Endothelial cell of umbilical vein (primary cell): Measurements from ENCODE around the gene USPL1.

Source experiments
- EZH2 ChIP-seq: IDR thresholded peaks from 2 replicates; pipeline ENCODE4 v1.6.1; 2012; ENCODE audit warnings: borderline replicate concordance, low read depth, mild to moderate bottlenecking, moderate library complexity, low read length, inconsistent platforms; ENCODE audit not compliant: severe bottlenecking
- FOS ChIP-seq: IDR thresholded peaks from 2 replicates; pipeline ENCODE4 v1.6.1; 2011; ENCODE audit warnings: mild to moderate bottlenecking, low read length, moderate library complexity, borderline replicate concordance; ENCODE audit not compliant: insufficient read depth
- GATA2 ChIP-seq: IDR thresholded peaks from 2 replicates; pipeline ENCODE4 v1.7.0; 2011; ENCODE audit warnings: low read depth, mild to moderate bottlenecking, moderate library complexity, mixed read lengths, low read length; ENCODE audit not compliant: insufficient read length, insufficient read depth
- JUN ChIP-seq: IDR thresholded peaks from 2 replicates; pipeline ENCODE4 v1.6.1; 2011; ENCODE audit warnings: borderline replicate concordance, low read depth; ENCODE audit not compliant: insufficient read length, insufficient read depth
- POLR2A ChIP-seq: IDR thresholded peaks from 2 replicates; pipeline ENCODE4 v1.6.1; 2012; ENCODE audit warnings: low read depth, mild to moderate bottlenecking, control low read depth, low read length
- POLR2AphosphoS5 ChIP-seq: IDR thresholded peaks from 2 replicates; pipeline ENCODE4 v1.6.1; 2012; ENCODE audit warnings: low read depth, mild to moderate bottlenecking, control low read depth, low read length, moderate library complexity; ENCODE audit not compliant: insufficient read depth
- TF ChIP-seq, protein P1 (sequence below), 2 donors: IDR thresholded peaks; 1 replicate in 1 of 2; 2 replicates in 1 of 2; pipeline ENCODE4 v1.5.1; 2011; ENCODE audit warnings: low read length in 2 of 2, mild to moderate bottlenecking in 2 of 2, moderate library complexity in 2 of 2, control low read depth in 1 of 2, inconsistent platforms in 1 of 2, low read depth in 1 of 2; ENCODE audit not compliant: insufficient read depth in 1 of 2; ENCODE audit errors: extremely low read depth in 1 of 2
- TF ChIP-seq, protein P2 (sequence below): IDR thresholded peaks from 2 replicates; pipeline ENCODE4 v1.6.1; 2011; ENCODE audit not compliant: insufficient read depth, insufficient read length

GRCh38 chr13:30605052-30605451 lies 12.7 kb upstream of the USPL1 start:
- TF ChIP-seq, protein P1, sequence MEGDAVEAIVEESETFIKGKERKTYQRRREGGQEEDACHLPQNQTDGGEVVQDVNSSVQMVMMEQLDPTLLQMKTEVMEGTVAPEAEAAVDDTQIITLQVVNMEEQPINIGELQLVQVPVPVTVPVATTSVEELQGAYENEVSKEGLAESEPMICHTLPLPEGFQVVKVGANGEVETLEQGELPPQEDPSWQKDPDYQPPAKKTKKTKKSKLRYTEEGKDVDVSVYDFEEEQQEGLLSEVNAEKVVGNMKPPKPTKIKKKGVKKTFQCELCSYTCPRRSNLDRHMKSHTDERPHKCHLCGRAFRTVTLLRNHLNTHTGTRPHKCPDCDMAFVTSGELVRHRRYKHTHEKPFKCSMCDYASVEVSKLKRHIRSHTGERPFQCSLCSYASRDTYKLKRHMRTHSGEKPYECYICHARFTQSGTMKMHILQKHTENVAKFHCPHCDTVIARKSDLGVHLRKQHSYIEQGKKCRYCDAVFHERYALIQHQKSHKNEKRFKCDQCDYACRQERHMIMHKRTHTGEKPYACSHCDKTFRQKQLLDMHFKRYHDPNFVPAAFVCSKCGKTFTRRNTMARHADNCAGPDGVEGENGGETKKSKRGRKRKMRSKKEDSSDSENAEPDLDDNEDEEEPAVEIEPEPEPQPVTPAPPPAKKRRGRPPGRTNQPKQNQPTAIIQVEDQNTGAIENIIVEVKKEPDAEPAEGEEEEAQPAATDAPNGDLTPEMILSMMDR (IDR thresholded peaks at IDR 0.05; ENCODE audit: extremely low read depth in 1 of 2, insufficient read depth in 1 of 2, low read depth in 1 of 2, low read length in 2 of 2), result no peak
- no peak for TF ChIP-seq POLR2AphosphoS5
- no peak for TF ChIP-seq POLR2A
- TF ChIP-seq, protein P2, sequence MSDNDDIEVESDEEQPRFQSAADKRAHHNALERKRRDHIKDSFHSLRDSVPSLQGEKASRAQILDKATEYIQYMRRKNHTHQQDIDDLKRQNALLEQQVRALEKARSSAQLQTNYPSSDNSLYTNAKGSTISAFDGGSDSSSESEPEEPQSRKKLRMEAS, result no peak
- TF ChIP-seq JUN, result no peak
- TF ChIP-seq EZH2, result no peak
- TF ChIP-seq FOS, result no peak
- TF ChIP-seq GATA2, result no peak
